GM12878 (cell line): ENCODE data around the gene SLC52A3. TPM values are rescaled to one million over a fixed set of nuclear protein-coding genes. Genes with fewer than 3 reads are reported as not detected.

Experiments
- ATAC-seq: fragments of 200-7000 bp; cut with Tn5 transposase; 3 replicates; pipeline ENCODE4 v1.9.1; 2020; ENCODE audit warnings: mild to moderate bottlenecking, moderate library complexity
- BruUV-seq: library from RNA; stranded (reverse); fragments of 400-500 nt; replicated peaks from 2 replicates; lab custom pipeline; 2021; lab: Mats Ljungman, UMichigan
- CTCF ChIA-PET: fragments of 300-600 bp; sonication (Branson Sonifier 250); formaldehyde crosslinking; extraction: SDS; loops from one replicate; lab custom pipeline; 2021; ENCODE audit warnings: inconsistent platforms; lab: Yijun Ruan, JAX
- POLR2A ChIA-PET: fragments of 350-600 bp; formaldehyde crosslinking; extraction: SDS; loops from one replicate; lab custom pipeline; 2021; ENCODE audit warnings: inconsistent platforms; lab: Charles Lee
- RAD21 ChIA-PET: fragments of 300-600 bp; sonication (Branson Sonifier 250); formaldehyde crosslinking; loops from one replicate; lab custom pipeline; 2023; ENCODE audit warnings: antibody characterized with exemption; ENCODE audit not compliant: unreplicated experiment; lab: Charles Lee
- SMC1A ChIA-PET: fragments of 300-600 bp; sonication (Branson Sonifier 250); formaldehyde crosslinking; loops from one replicate; lab custom pipeline; 2023; ENCODE audit not compliant: unreplicated experiment, uncharacterized antibody; lab: Charles Lee
- DNase-seq: peaks from one replicate; pipeline ENCODE4 v3.0.0-alpha.2; 2011; ENCODE audit warnings: low read depth, low spot score
- FAIRE-seq: peaks from 3 replicates; lab custom pipeline; 2011; peaks lifted over from hg19 to GRCh38; lab: Jason Lieb, UNC
- H2AFZ ChIP-seq: 2 replicates; pipeline ENCODE4 v1.6.0; 2011; ENCODE audit warnings: low read depth, low read length, control low read depth; ENCODE audit not compliant: control insufficient read depth
- H3K27ac ChIP-seq: 2 replicates; pipeline ENCODE4 v1.5.1; 2011; ENCODE audit warnings: control low read depth; ENCODE audit not compliant: control insufficient read depth, insufficient read depth
- H3K27me3 ChIP-seq, 2 experiments: replicated peaks in 1 of 2; 2 replicates each; pipeline versions ENCODE4 v1.6.0 to v1.6.1; 2011; ENCODE audit warnings: low read length in 1 of 2; ENCODE audit not compliant: control insufficient read depth in 2 of 2, insufficient read depth in 2 of 2
- H3K36me3 ChIP-seq, 2 experiments: 2 replicates each; pipeline ENCODE4 v1.5.1; 2011; ENCODE audit warnings: low read length in 1 of 2; ENCODE audit not compliant: control insufficient read depth in 2 of 2, insufficient read depth in 2 of 2
- H3K4me1 ChIP-seq: 2 replicates; pipeline ENCODE4 v1.6.1; 2011; ENCODE audit warnings: mild to moderate bottlenecking, low read length, moderate library complexity, mixed read lengths; ENCODE audit not compliant: control insufficient read depth, insufficient read depth
- H3K4me2 ChIP-seq: 2 replicates; pipeline ENCODE4 v1.6.0; 2011; ENCODE audit warnings: control low read depth; ENCODE audit not compliant: control insufficient read depth, insufficient read depth
- H3K4me3 ChIP-seq: fragments of 200-600 bp; sonication (generic); 2 replicates; pipeline ENCODE4 v1.5.1; 2016
- H3K79me2 ChIP-seq: 2 replicates; pipeline ENCODE4 v1.6.0; 2011; ENCODE audit warnings: low read length; ENCODE audit not compliant: control insufficient read depth, insufficient read depth
- H3K9ac ChIP-seq: 2 replicates; pipeline ENCODE4 v1.8.0; 2011; ENCODE audit warnings: low read length, control low read depth, mixed read lengths; ENCODE audit not compliant: control insufficient read depth, insufficient read depth
- H3K9me3 ChIP-seq: replicated peaks from 3 replicates; pipeline ENCODE4 v1.5.1; 2011; ENCODE audit warnings: mild to moderate bottlenecking, low read length; ENCODE audit not compliant: control insufficient read depth, insufficient read depth
- H4K20me1 ChIP-seq: 2 replicates; pipeline ENCODE4 v1.6.0; 2011; ENCODE audit not compliant: control insufficient read depth, insufficient read depth
- ATF7 ChIP-seq: fragments of 450-650 bp; IDR thresholded peaks from 2 replicates; pipeline ENCODE4 v1.6.1; 2016; ENCODE audit warnings: low read depth, mild to moderate bottlenecking
- GABPA ChIP-seq: IDR thresholded peaks from 2 replicates; pipeline ENCODE4 v1.6.1; 2014; ENCODE audit warnings: antibody characterized with exemption, low read depth, mild to moderate bottlenecking, inconsistent platforms
- IRF4 ChIP-seq: IDR thresholded peaks from 2 replicates; pipeline ENCODE4 v1.6.1; 2011; ENCODE audit warnings: low read depth, low read length
- KLF5 ChIP-seq: fragments of 450-650 bp; IDR thresholded peaks from 2 replicates; pipeline ENCODE4 v1.6.1; 2014; ENCODE audit warnings: mild to moderate bottlenecking; ENCODE audit not compliant: partially characterized antibody
- MEF2B ChIP-seq: fragments of 450-650 bp; IDR thresholded peaks from 2 replicates; pipeline ENCODE4 v1.6.1; 2018; ENCODE audit warnings: mild to moderate bottlenecking, moderate library complexity; ENCODE audit not compliant: partially characterized antibody, poor library complexity, severe bottlenecking
- MTA2 ChIP-seq: fragments of 450-650 bp; IDR thresholded peaks from 2 replicates; pipeline ENCODE4 v1.6.1; 2016; ENCODE audit warnings: low read depth, mild to moderate bottlenecking, moderate library complexity
- NFYB ChIP-seq: IDR thresholded peaks from 2 replicates; pipeline ENCODE4 v1.6.1; 2011; ENCODE audit warnings: low read depth, mild to moderate bottlenecking, low read length, improper control_type of control experiment, moderate library complexity; ENCODE audit not compliant: insufficient read depth
- NRF1 ChIP-seq: conservative IDR thresholded peaks from 2 replicates; pipeline ENCODE4 v1.6.1; 2011; ENCODE audit warnings: mild to moderate bottlenecking, low read depth, low read length, improper control_type of control experiment
- PAX5 ChIP-seq: IDR thresholded peaks from 2 replicates; pipeline ENCODE4 v1.6.1; 2011; ENCODE audit warnings: low read depth, low read length, borderline replicate concordance
- POLR2A ChIP-seq: IDR thresholded peaks from 2 replicates; pipeline ENCODE4 v1.6.1; 2011; ENCODE audit warnings: low read depth, mild to moderate bottlenecking, low read length
- TAF1 ChIP-seq: IDR thresholded peaks from 2 replicates; pipeline ENCODE4 v1.6.1; 2011; ENCODE audit warnings: mild to moderate bottlenecking, low read depth, low read length, borderline replicate concordance
- TBL1XR1 ChIP-seq: IDR thresholded peaks from 2 replicates; pipeline ENCODE4 v1.6.1; 2012; ENCODE audit warnings: low read depth, low read length, improper control_type of control experiment
- ZBED1 ChIP-seq: IDR thresholded peaks from 2 replicates; pipeline ENCODE4 v1.6.1; 2016; ENCODE audit warnings: borderline replicate concordance
- ZNF207 ChIP-seq: fragments of 450-650 bp; IDR thresholded peaks from 2 replicates; pipeline ENCODE4 v1.6.1; 2014; ENCODE audit warnings: antibody characterized with exemption, mild to moderate bottlenecking, borderline replicate concordance
- ZNF384 ChIP-seq: IDR thresholded peaks from 2 replicates; pipeline ENCODE4 v1.6.1; 2012; ENCODE audit warnings: low read depth, mild to moderate bottlenecking, low read length, improper control_type of control experiment, borderline replicate concordance
- WGBS: methylation state at CpG from one replicate; pipeline ENCODE4 v1.1.6; 2016; ENCODE audit warnings: low lambda C conversion rate; ENCODE audit not compliant: insufficient replicate concordance, insufficient coverage; ENCODE audit errors: missing lambda C conversion rate; 5-methylcytosine and 5-hydroxymethylcytosine counted together
- in situ Hi-C: fragments of 300-500 bp; cut with MboI; formaldehyde crosslinking; loops from 9 replicates; pipeline ENCODE4 v1.14.3; 2018; ENCODE audit warnings: mixed read lengths
- intact Hi-C: fragments of 100-400 bp; cut with micrococcal nuclease; formaldehyde crosslinking; loops from one replicate; pipeline ENCODE4 v1.14.2; 2022; ENCODE audit not compliant: unreplicated experiment
- polyA plus RNA-seq, 11 experiments: library from polyadenylated mRNA; depleted of rRNA in 4 of 11; unstranded in 6 of 11; stranded (reverse) in 5 of 11; fragments of >200 nt; fragmentation: Nextera tagmentation in 4 of 11; fragmentation: Illumina TruSeq in 1 of 11; extraction: Ambion mirVana in 4 of 11; extraction: Trizol in 1 of 11; gene quantifications; 1 replicate in 1 of 11; 2 replicates in 10 of 11; pipeline versions ENCODE4 v1.2.1 to v1.2.3, GENCODE V29; 2011 to 2016; ENCODE audit warnings: inconsistent platforms in 2 of 11, missing spikeins in 2 of 11, low read depth in 1 of 11
- total RNA-seq, 4 experiments: library from RNA; depleted of rRNA in 3 of 4; stranded (reverse); fragments of >200 nt in 3 of 4; fragmentation: Illumina TruSeq in 1 of 4; extraction: Trizol in 1 of 4; gene quantifications; 2 replicates each; pipeline versions ENCODE4 v1.2.1 to v1.2.3, GENCODE V29; 2013 to 2021
- TF ChIP-seq, protein P1 (sequence below): fragments of 450-650 bp; IDR thresholded peaks from 2 replicates; pipeline ENCODE4 v1.6.1; 2017; ENCODE audit warnings: borderline replicate concordance
- TF ChIP-seq, protein P2 (sequence below): IDR thresholded peaks from 2 replicates; pipeline ENCODE4 v1.6.1; 2012; ENCODE audit warnings: improper control_type of control experiment, low read depth, low read length; ENCODE audit not compliant: insufficient replicate concordance

SLC52A3 gene
- total and polyA plus RNA-seq, 10 of the 15 experiments (the other 5 are each of a cell fraction or from before 2014, with no cell fraction given), result not detected

DNA sequence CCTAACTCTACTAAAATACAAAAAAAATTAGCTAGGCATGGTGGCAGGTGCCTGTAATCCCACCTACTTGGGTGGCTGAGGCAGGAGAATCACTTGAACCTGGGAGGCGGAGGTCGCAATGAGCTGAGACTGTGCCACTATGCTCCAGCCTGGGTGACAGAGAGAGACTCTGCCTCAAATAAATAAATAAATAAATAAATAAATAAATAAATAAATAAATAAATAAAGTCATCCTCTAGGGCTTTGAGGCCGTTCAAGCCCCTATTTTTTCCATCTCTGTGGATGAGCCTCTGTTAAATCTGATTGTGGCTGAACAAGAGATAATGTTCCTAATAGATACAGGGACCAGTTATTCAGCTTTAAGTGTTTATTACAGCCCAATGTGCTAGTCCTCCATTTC is 33.4 kb upstream of the SLC52A3 start:
- H3K27me3 ChIP-seq, result no peaks in the 10 kb centered on the region
- H3K4me2 ChIP-seq, result no peak overlapping the region
- H3K9ac ChIP-seq, result no peak overlapping the region
- no peaks in the 10 kb centered on the region for H3K79me2 ChIP-seq
- H3K4me3 ChIP-seq, result no peak overlapping the region
- no peak for FAIRE-seq
- in situ Hi-C loops, result no loop called here
- no TSS peak for BruUV-seq
- RAD21 ChIA-PET, result no interaction called here
- no peaks in the 10 kb centered on the region for H4K20me1 ChIP-seq
- POLR2A ChIA-PET, result no interaction called here
- intact Hi-C loops, result no loop called here
- DNase-seq, result no peak
- CTCF ChIA-PET, result interaction anchor here (1.0 kb wide), 1 partner anchor 13 kb away, joined by 3 read pairs; no protein-coding TSS in a partner anchor
- H3K4me1 ChIP-seq, result no peaks in the 10 kb centered on the region
- H3K36me3 ChIP-seq, result no peaks in the 10 kb centered on the region
- SMC1A ChIA-PET, result no interaction called here
- no peak overlapping the region for H3K27ac ChIP-seq
- no peak overlapping the region for H2AFZ ChIP-seq
- TF ChIP-seq, protein P1, sequence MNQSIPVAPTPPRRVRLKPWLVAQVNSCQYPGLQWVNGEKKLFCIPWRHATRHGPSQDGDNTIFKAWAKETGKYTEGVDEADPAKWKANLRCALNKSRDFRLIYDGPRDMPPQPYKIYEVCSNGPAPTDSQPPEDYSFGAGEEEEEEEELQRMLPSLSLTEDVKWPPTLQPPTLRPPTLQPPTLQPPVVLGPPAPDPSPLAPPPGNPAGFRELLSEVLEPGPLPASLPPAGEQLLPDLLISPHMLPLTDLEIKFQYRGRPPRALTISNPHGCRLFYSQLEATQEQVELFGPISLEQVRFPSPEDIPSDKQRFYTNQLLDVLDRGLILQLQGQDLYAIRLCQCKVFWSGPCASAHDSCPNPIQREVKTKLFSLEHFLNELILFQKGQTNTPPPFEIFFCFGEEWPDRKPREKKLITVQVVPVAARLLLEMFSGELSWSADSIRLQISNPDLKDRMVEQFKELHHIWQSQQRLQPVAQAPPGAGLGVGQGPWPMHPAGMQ, result no peak
- TF ChIP-seq IRF4 (no peak), KLF5 (no peak), TBL1XR1 (no peak), ZNF207 (no peak), PAX5 (no peak), ZNF384 (no peak), MEF2B (no peak), MTA2 (no peak), ZBED1 (no peak), ATF7 (no peak), TAF1 (no peak), POLR2A (no peak), GABPA (no peak), NFYB (no peak), NRF1 (no peak)
- TF ChIP-seq, protein P2, sequence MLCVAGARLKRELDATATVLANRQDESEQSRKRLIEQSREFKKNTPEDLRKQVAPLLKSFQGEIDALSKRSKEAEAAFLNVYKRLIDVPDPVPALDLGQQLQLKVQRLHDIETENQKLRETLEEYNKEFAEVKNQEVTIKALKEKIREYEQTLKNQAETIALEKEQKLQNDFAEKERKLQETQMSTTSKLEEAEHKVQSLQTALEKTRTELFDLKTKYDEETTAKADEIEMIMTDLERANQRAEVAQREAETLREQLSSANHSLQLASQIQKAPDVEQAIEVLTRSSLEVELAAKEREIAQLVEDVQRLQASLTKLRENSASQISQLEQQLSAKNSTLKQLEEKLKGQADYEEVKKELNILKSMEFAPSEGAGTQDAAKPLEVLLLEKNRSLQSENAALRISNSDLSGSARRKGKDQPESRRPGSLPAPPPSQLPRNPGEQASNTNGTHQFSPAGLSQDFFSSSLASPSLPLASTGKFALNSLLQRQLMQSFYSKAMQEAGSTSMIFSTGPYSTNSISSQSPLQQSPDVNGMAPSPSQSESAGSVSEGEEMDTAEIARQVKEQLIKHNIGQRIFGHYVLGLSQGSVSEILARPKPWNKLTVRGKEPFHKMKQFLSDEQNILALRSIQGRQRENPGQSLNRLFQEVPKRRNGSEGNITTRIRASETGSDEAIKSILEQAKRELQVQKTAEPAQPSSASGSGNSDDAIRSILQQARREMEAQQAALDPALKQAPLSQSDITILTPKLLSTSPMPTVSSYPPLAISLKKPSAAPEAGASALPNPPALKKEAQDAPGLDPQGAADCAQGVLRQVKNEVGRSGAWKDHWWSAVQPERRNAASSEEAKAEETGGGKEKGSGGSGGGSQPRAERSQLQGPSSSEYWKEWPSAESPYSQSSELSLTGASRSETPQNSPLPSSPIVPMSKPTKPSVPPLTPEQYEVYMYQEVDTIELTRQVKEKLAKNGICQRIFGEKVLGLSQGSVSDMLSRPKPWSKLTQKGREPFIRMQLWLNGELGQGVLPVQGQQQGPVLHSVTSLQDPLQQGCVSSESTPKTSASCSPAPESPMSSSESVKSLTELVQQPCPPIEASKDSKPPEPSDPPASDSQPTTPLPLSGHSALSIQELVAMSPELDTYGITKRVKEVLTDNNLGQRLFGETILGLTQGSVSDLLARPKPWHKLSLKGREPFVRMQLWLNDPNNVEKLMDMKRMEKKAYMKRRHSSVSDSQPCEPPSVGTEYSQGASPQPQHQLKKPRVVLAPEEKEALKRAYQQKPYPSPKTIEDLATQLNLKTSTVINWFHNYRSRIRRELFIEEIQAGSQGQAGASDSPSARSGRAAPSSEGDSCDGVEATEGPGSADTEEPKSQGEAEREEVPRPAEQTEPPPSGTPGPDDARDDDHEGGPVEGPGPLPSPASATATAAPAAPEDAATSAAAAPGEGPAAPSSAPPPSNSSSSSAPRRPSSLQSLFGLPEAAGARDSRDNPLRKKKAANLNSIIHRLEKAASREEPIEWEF, result no peak
- 46% methylated on average over 3 of the region's 3 CpGs for WGBS
- no peak for ATAC-seq
- no peaks in the 10 kb centered on the region; the same call in 2 of the 3 replicates for H3K9me3 ChIP-seq
